Activated B cell treated with CpG ODN at 0.5 μM for 24 hours (primary cell): ENCODE measurements around the gene APC. TPM values are rescaled to one million over a fixed set of nuclear protein-coding genes. Genes with fewer than 3 reads are reported as not detected.
"Not testable (repeated sequence)": the region's sequence is repeated elsewhere in the genome, so short reads cannot be mapped to it uniquely, and the experiment has no call there.

Source experiments
- ATAC-seq: fragments of 200-7000 bp; cut with Tn5 transposase; one replicate; pipeline ENCODE4 v1.10.0; 2021; ENCODE audit warnings: low read depth, mild to moderate bottlenecking, moderate library complexity
- CTCF ChIA-PET: fragments of 350-600 bp; sonication (Branson Sonifier 250); formaldehyde crosslinking; loops from one replicate; lab custom pipeline; 2021; ENCODE audit warnings: antibody characterized with exemption; lab: Charles Lee
- POLR2A ChIA-PET: fragments of 350-600 bp; sonication (Branson Sonifier 250); formaldehyde crosslinking; loops from one replicate; lab custom pipeline; 2021; ENCODE audit warnings: antibody characterized with exemption; lab: Charles Lee
- DNase-seq: peaks from one replicate; pipeline ENCODE4 v3.0.0; 2022
- H3K27ac Mint-ChIP-seq: one replicate; pipeline ENCODE4 v1.8.0; 2020; ENCODE audit warnings: mixed read lengths
- H3K27me3 Mint-ChIP-seq: one replicate; pipeline ENCODE4 v1.8.0; 2021; ENCODE audit warnings: mixed read lengths
- H3K36me3 Mint-ChIP-seq: one replicate; pipeline ENCODE4 v1.8.0; 2021; ENCODE audit warnings: low read depth, mixed read lengths
- H3K4me1 Mint-ChIP-seq: one replicate; pipeline ENCODE4 v1.8.0; 2021; ENCODE audit warnings: mixed read lengths
- H3K4me3 Mint-ChIP-seq: one replicate; pipeline ENCODE4 v1.8.0; 2020; ENCODE audit warnings: mild to moderate bottlenecking, mixed read lengths
- H3K9me3 Mint-ChIP-seq: one replicate; pipeline ENCODE4 v1.8.0; 2020; ENCODE audit warnings: mixed read lengths
- intact Hi-C: fragments of 100-400 bp; cut with micrococcal nuclease; formaldehyde crosslinking; loops from one replicate; pipeline ENCODE4 v1.15.1; 2024
- total RNA-seq: library from RNA; stranded (reverse); gene quantifications from 2 replicates; pipeline ENCODE4 v1.2.3, GENCODE V29; 2022
- TF ChIP-seq, protein P1 (sequence below): fragments of 200-600 bp; IDR thresholded peaks from one replicate; pipeline ENCODE4 v1.8.0; 2022; ENCODE audit warnings: antibody characterized with exemption, mild to moderate bottlenecking

Gene APC
- total RNA-seq, 1 donor from 2014 or later, result 41.7 TPM

- ChIA-PET POLR2A (interaction anchor here (1.1 kb wide), 1 partner anchor 24 kb away, joined by 7 read pairs; the partner anchor contains the start of gene SRP19), CTCF (no interaction called here)
- TF ChIP-seq, protein P1, sequence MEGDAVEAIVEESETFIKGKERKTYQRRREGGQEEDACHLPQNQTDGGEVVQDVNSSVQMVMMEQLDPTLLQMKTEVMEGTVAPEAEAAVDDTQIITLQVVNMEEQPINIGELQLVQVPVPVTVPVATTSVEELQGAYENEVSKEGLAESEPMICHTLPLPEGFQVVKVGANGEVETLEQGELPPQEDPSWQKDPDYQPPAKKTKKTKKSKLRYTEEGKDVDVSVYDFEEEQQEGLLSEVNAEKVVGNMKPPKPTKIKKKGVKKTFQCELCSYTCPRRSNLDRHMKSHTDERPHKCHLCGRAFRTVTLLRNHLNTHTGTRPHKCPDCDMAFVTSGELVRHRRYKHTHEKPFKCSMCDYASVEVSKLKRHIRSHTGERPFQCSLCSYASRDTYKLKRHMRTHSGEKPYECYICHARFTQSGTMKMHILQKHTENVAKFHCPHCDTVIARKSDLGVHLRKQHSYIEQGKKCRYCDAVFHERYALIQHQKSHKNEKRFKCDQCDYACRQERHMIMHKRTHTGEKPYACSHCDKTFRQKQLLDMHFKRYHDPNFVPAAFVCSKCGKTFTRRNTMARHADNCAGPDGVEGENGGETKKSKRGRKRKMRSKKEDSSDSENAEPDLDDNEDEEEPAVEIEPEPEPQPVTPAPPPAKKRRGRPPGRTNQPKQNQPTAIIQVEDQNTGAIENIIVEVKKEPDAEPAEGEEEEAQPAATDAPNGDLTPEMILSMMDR, result no peak
- no peaks in the 10 kb centered on the region for H3K27me3 Mint-ChIP-seq
- no peak for DNase-seq
- no peak for ATAC-seq
- intact Hi-C loops, result no loop called here
- H3K4me3 Mint-ChIP-seq, result no peak overlapping the region
- H3K9me3 Mint-ChIP-seq, result no peaks in the 10 kb centered on the region
- H3K4me1 Mint-ChIP-seq, result peaks cover 7% of the 10 kb centered on the region
- H3K36me3 Mint-ChIP-seq, result peaks cover 46% of the 10 kb centered on the region
- H3K27ac Mint-ChIP-seq, result peak overlapping the region; percentile 54
These were observed 147.3 kb downstream of the APC start for GRCh38 chr5:112885001-112885400.

DNA sequence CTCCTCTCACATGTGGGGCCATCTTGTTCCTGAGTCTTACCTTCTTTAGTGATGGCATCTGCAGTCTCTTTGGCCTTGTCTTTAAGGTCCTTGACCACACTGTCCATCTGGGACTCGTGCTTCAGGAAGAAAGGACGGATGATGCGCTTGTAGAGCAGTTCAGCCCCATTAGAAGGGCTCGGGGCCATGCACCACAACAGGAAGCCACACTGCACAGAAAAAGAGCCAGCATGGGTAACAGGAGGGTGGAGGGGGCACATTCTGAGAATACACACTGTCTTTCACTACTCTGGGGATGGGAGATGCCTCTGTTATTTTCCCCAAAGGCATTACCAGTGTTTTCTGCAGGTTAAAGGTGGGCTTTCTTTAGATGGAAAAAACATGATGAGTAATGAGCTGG, 149.3 kb downstream of the APC start:
- H3K27ac Mint-ChIP-seq, result no peak overlapping the region
- ChIA-PET CTCF (interaction anchor here (0.6 kb wide), 1 partner anchor 198 kb away, joined by 4 read pairs; no protein-coding TSS in a partner anchor), POLR2A (no interaction called here)
- H3K9me3 Mint-ChIP-seq, result no peaks in the 10 kb centered on the region
- TF ChIP-seq, protein P1, result no peak
- peaks cover 3% of the 10 kb centered on the region for H3K4me1 Mint-ChIP-seq
- peaks cover 47% of the 10 kb centered on the region for H3K36me3 Mint-ChIP-seq
- H3K4me3 Mint-ChIP-seq, result no peak overlapping the region
- intact Hi-C loops, result no loop called here
- no peaks in the 10 kb centered on the region for H3K27me3 Mint-ChIP-seq
- ATAC-seq (no peak), DNase-seq (no peak)

- DNase-seq, H3K9me3 Mint-ChIP-seq, CTCF ChIA-PET, H3K27ac Mint-ChIP-seq, H3K4me1 Mint-ChIP-seq, H3K4me3 Mint-ChIP-seq, intact Hi-C loops, ATAC-seq, H3K27me3 Mint-ChIP-seq: not testable (repeated sequence)
- peaks cover 56% of the 10 kb centered on the region for H3K36me3 Mint-ChIP-seq
- POLR2A ChIA-PET, result interaction anchor here (1.0 kb wide), 1 partner anchor 12 kb away, joined by 3 read pairs; no protein-coding TSS in a partner anchor
These were observed 154.4 kb downstream of the APC start for GRCh38 chr5:112892066-112892465.

GRCh38 chr5:112892776-112893175, 155.1 kb downstream of the APC start:
- TF ChIP-seq, protein P1, result no peak
- CTCF ChIA-PET, result no interaction called here
- ATAC-seq (no peak), DNase-seq (no peak)
- Mint-ChIP-seq H3K36me3 (peaks cover 55% of the 10 kb centered on the region), H3K27ac (no peak overlapping the region), H3K9me3 (no peaks in the 10 kb centered on the region), H3K4me1 (peaks cover 6% of the 10 kb centered on the region), H3K4me3 (no peak overlapping the region), H3K27me3 (no peaks in the 10 kb centered on the region)
- POLR2A ChIA-PET, result no interaction called here
- intact Hi-C loops, result no loop called here

DNA sequence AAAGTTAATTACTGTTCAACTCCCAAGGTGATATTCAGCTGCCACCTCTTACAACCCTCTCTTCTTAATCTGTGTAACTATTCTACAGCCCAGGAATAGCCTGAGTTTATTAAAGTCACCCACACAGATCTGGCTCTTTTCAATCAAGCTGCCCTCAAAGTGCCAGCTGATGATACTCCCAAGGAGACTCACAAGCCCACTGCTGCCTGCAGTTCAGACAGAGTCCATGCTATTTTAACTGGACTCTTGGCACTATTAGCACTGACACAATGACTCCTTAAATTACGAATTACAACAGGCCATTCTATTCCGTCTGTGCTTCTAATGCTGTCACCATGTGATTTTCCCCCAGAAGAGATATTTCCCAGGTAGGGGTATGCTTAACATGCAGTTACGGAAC, 158.0 kb downstream of the APC start:
- Mint-ChIP-seq H3K4me3 (no peak overlapping the region), H3K4me1 (peaks cover 3% of the 10 kb centered on the region), H3K27me3 (no peaks in the 10 kb centered on the region), H3K9me3 (no peaks in the 10 kb centered on the region), H3K27ac (no peak overlapping the region), H3K36me3 (peaks cover 63% of the 10 kb centered on the region)
- POLR2A ChIA-PET, result interaction anchor here (0.6 to 1.6 kb wide), 2 partner anchors 13 to 35 kb away, joined by 5 to 6 read pairs; partner anchors contain the start of gene SRP19
- CTCF ChIA-PET, result no interaction called here
- DNase-seq (no peak), ATAC-seq (no peak)
- TF ChIP-seq, protein P1, result no peak
- intact Hi-C loops, result no loop called here

Other genes starting within 250 kb of the APC start
- 50.4 and 51.6 TPM in 2 replicates for gene SRP19, start 123.4 kb downstream of the APC start, total RNA-seq
- gene REEP5, start 184.3 kb downstream of the APC start, total RNA-seq, result 44.5 and 46.8 TPM in 2 replicates
- 53.5 and 56.0 TPM in 2 replicates for gene DCP2, start 238.9 kb downstream of the APC start, total RNA-seq